ENCODE data around the gene P2RY1. TPM values are rescaled to one million over a fixed set of nuclear protein-coding genes. Genes with fewer than 3 reads are reported as not detected.
"Not testable (repeated sequence)": the region's sequence is repeated elsewhere in the genome, so short reads cannot be mapped to it uniquely, and the experiment has no call there.

Gene P2RY1
- total RNA-seq, 1 donor from 2014 or later: 13.7 TPM

DNA sequence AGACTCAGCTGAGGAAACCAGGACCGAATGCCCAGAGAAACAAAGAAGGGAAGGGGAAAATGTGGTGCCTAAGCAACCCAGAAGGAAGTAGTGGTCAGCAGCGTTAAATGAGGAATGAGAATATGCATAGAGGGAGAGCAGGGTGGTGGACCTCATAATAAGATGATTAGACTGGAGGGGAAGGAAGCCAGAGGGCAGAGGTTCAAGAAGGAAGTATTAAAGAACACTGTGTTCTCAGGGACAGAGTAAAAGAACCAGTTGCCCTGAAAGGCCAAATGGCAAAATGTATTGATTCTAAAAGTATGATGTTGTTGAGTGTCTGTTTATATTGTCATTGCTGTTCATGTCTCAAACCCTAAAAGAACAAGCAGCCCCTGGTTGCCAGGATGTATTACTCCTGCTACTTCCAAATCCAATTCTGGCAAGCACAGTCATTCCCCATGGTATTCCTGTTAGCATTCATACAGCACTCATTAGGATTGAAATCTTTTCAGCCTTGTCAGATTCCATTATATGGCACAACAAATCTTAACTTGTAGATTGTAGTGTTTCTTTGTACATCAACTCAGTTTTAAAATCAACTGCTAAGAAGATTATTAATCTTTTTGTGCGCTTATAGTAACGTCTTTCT lies 23.4 kb downstream of the P2RY1 start:
- FAIRE-seq: no peak
- H3K4me3 ChIP-seq (ENCODE audit: low read depth, low read length): no peak overlapping the region
- DNase-seq (ENCODE audit: low read depth): no peak

DNA sequence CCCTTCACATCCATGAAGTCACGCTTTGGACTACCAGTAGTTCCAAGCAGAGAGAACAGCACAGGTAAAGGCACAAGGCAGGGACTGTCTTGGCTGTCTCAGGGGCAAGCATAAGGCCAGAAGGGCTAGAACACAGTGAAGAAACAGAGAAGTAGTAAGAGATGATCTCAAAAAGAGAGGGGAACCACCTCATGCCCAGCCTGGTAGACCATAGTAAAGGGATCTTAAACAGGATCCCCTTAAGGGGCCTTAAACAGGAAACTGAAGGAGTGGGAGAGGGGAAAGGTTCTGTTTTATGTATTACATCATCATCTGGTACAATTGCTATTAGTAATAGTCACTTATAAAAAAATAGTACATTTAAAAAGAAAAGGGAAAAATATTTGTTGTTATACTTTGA lies 25.8 kb downstream of the P2RY1 start:
- FAIRE-seq (no peak), DNase-seq (ENCODE audit: low read depth) (no peak)
- no peak overlapping the region for H3K4me3 ChIP-seq (ENCODE audit: low read depth, low read length)
- TF ChIP-seq, protein P1, sequence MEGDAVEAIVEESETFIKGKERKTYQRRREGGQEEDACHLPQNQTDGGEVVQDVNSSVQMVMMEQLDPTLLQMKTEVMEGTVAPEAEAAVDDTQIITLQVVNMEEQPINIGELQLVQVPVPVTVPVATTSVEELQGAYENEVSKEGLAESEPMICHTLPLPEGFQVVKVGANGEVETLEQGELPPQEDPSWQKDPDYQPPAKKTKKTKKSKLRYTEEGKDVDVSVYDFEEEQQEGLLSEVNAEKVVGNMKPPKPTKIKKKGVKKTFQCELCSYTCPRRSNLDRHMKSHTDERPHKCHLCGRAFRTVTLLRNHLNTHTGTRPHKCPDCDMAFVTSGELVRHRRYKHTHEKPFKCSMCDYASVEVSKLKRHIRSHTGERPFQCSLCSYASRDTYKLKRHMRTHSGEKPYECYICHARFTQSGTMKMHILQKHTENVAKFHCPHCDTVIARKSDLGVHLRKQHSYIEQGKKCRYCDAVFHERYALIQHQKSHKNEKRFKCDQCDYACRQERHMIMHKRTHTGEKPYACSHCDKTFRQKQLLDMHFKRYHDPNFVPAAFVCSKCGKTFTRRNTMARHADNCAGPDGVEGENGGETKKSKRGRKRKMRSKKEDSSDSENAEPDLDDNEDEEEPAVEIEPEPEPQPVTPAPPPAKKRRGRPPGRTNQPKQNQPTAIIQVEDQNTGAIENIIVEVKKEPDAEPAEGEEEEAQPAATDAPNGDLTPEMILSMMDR (IDR thresholded peaks at IDR 0.05; ENCODE audit: insufficient read depth, low read length, severe bottlenecking): no peak
- H3K36me3 ChIP-seq (ENCODE audit: control insufficient read depth, insufficient read depth, low read length): no peaks in the 10 kb centered on the region
- H3K27me3 ChIP-seq (ENCODE audit: control insufficient read depth, insufficient read depth, low read length): no peaks in the 10 kb centered on the region

More for the DNA sequence above, 23.4 kb downstream of the P2RY1 start:
- Histone ChIP-seq H3K36me3 (ENCODE audit: control insufficient read depth, insufficient read depth, low read length) (no peaks in the 10 kb centered on the region), H3K27me3 (ENCODE audit: control insufficient read depth, insufficient read depth, low read length) (no peaks in the 10 kb centered on the region)
- TF ChIP-seq, protein P1 (IDR thresholded peaks at IDR 0.05; ENCODE audit: insufficient read depth, low read length, severe bottlenecking): no peak

- no peaks in the 10 kb centered on the region for H3K36me3 ChIP-seq (ENCODE audit: control insufficient read depth, insufficient read depth, low read length)
- no peak for FAIRE-seq
- no peaks in the 10 kb centered on the region for H3K27me3 ChIP-seq (ENCODE audit: control insufficient read depth, insufficient read depth, low read length)
- peak; percentile 39 for DNase-seq (ENCODE audit: low read depth)
- TF ChIP-seq, protein P1 (IDR thresholded peaks at IDR 0.05; ENCODE audit: insufficient read depth, low read length, severe bottlenecking): no peak
- no peak overlapping the region for H3K4me3 ChIP-seq (ENCODE audit: low read depth, low read length)
These were observed 30.8 kb downstream of the P2RY1 start for GRCh38 chr3:152865668-152866245.

GRCh38 chr3:152870027-152870426 lies 35.1 kb downstream of the P2RY1 start:
- H3K27me3 ChIP-seq (ENCODE audit: control insufficient read depth, insufficient read depth, low read length): no peaks in the 10 kb centered on the region
- DNase-seq (ENCODE audit: low read depth) (peak; percentile 98), FAIRE-seq (peak; percentile 95)
- no peaks in the 10 kb centered on the region for H3K36me3 ChIP-seq (ENCODE audit: control insufficient read depth, insufficient read depth, low read length)
- TF ChIP-seq, protein P1 (IDR thresholded peaks at IDR 0.05; ENCODE audit: insufficient read depth, low read length, severe bottlenecking): no peak
- H3K4me3 ChIP-seq (ENCODE audit: low read depth, low read length): no peak overlapping the region

DNA sequence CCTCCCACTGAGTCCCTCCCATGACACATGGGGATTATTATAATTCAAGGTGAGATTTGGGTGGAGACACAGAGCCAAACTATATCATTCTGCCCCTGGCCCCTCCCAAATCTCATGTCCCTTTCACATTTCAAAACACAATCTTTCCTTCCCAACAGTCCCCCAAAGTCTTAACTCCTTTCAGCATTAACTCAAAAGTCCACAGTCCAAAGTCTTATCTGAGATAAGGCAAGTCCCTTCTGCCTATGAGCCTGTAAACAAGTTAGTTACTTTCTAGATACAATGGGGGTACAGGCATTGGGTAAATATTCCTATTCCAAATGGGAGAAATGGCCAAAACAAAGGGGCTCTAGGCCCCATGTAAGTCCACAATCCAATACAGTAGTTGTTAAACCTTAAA lies 38.4 kb downstream of the P2RY1 start:
- FAIRE-seq; DNase-seq (ENCODE audit: low read depth); H3K36me3 ChIP-seq (ENCODE audit: control insufficient read depth, insufficient read depth, low read length); H3K27me3 ChIP-seq (ENCODE audit: control insufficient read depth, insufficient read depth, low read length); H3K4me3 ChIP-seq (ENCODE audit: low read depth, low read length): not testable (repeated sequence)

DNA sequence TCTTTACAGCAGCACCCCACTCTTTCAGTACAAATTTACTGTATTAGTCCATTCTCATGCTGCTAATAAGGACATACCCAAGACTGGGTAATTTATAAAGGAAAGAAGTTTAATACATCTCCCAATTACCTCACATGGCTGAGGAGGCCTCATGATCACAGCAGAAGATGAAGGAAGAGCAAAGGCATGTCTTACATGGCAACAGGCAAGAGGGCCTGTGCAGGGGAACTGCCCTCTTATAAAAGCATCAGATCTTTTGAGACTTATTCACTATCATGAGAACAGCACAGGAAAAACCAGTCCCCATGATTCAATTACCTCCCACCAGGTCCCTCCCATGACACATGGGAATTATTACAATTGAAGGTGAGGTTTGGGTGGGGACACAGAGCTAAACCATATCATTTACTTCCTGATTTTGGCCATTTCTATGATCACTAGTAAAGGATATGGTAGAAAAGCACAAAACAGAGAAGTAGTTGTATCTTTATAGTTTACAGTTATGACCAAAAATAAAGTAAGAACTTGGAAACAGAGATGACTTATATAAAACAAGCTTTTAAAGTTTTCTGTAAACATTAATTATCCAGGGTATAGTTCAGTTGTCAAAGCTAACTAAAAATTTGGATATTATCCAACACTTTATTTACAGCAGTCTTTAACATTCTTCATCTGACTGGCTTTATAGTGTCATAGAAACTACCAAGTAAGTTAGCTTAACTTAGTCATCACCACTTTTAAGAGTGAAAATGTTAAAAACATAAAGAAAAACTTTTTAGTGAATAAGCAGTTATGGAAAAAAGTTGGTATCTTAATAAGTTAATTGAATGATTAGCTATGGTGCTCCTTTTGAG lies 40.2 kb downstream of the P2RY1 start:
- H3K36me3 ChIP-seq (ENCODE audit: control insufficient read depth, insufficient read depth, low read length): no peaks in the 10 kb centered on the region
- DNase-seq (ENCODE audit: low read depth) (peak; percentile 40), FAIRE-seq (no peak)
- TF ChIP-seq, protein P1 (IDR thresholded peaks at IDR 0.05; ENCODE audit: insufficient read depth, low read length, severe bottlenecking): no peak
- no peak overlapping the region for H3K4me3 ChIP-seq (ENCODE audit: low read depth, low read length)
- H3K27me3 ChIP-seq (ENCODE audit: control insufficient read depth, insufficient read depth, low read length): no peaks in the 10 kb centered on the region
